Measurements from ENCODE around the gene TNIP1. TPM values are rescaled to one million over a fixed set of nuclear protein-coding genes. Genes with fewer than 3 reads are reported as not detected.

Gene TNIP1
- total RNA-seq, 1 experiment from 2014 or later = 106 TPM

GRCh38 chr5:151023047-151023615, 57.7 kb downstream of the TNIP1 start:
- peak; percentile 42 for DNase-seq (ENCODE audit: low read depth)

- no peak for DNase-seq (ENCODE audit: low read depth)
Observed at GRCh38 chr5:151022511-151023018, 58.3 kb downstream of the TNIP1 start.

- DNase-seq (ENCODE audit: low read depth) = no peak
Observed at GRCh38 chr5:151021746-151022145, 59.1 kb downstream of the TNIP1 start.

- peak; percentile 50 for DNase-seq (ENCODE audit: low read depth)
Observed at GRCh38 chr5:151020304-151021110, 60.3 kb downstream of the TNIP1 start, which contains the start of gene GPX3. TSS of gene GPX3 (plus strand) at chr5:151020591. CDS start at chr5:151020655, 64 bp downstream.

GRCh38 chr5:151019331-151019730, 61.5 kb downstream of the TNIP1 start:
- no peak for DNase-seq (ENCODE audit: low read depth)

GRCh38 chr5:151018846-151019245, 62.0 kb downstream of the TNIP1 start:
- no peak for DNase-seq (ENCODE audit: low read depth)

- no peak for DNase-seq (ENCODE audit: low read depth)
Observed at GRCh38 chr5:151017897-151018296, 62.9 kb downstream of the TNIP1 start.

GRCh38 chr5:151016700-151017099, 64.1 kb downstream of the TNIP1 start:
- no peak for DNase-seq (ENCODE audit: low read depth)

GRCh38 chr5:151015974-151016587, 64.8 kb downstream of the TNIP1 start:
- no peak for DNase-seq (ENCODE audit: low read depth)

GRCh38 chr5:151014680-151015343, 66.0 kb downstream of the TNIP1 start:
- no peak for DNase-seq (ENCODE audit: low read depth)

- no peak for DNase-seq (ENCODE audit: low read depth)
Observed at GRCh38 chr5:151012862-151013261, 68.0 kb downstream of the TNIP1 start.

GRCh38 chr5:151008906-151009305, 71.9 kb downstream of the TNIP1 start:
- no peak for DNase-seq (ENCODE audit: low read depth)

GRCh38 chr5:151008210-151008491, 72.7 kb downstream of the TNIP1 start:
- no peak for DNase-seq (ENCODE audit: low read depth)

- DNase-seq (ENCODE audit: low read depth) = no peak
Observed at GRCh38 chr5:151007430-151008209, 73.2 kb downstream of the TNIP1 start.

- no peak for DNase-seq (ENCODE audit: low read depth)
Observed at GRCh38 chr5:151006704-151007334, 74.0 kb downstream of the TNIP1 start.

- peak; percentile 47 for DNase-seq (ENCODE audit: low read depth)
Observed at GRCh38 chr5:151005950-151006576, 74.8 kb downstream of the TNIP1 start.

- DNase-seq (ENCODE audit: low read depth) = no peak
Observed at GRCh38 chr5:151005187-151005949, 75.5 kb downstream of the TNIP1 start.

GRCh38 chr5:151004499-151004898, 76.3 kb downstream of the TNIP1 start:
- DNase-seq (ENCODE audit: low read depth) = no peak

- DNase-seq (ENCODE audit: low read depth) = no peak
Observed at GRCh38 chr5:151003503-151003860, 77.4 kb downstream of the TNIP1 start.
